Breast epithelium (tissue), 4 donors: Measurements from ENCODE around the gene ADD2. TPM values are rescaled to one million over a fixed set of nuclear protein-coding genes. Genes with fewer than 3 reads are reported as not detected.

Experiments used
- DNase-seq, 2 donors: peaks; one replicate each; pipeline ENCODE4 v3.0.0-alpha.2; 2019; ENCODE audit warnings: low spot score in 2 of 2
- H3K27ac ChIP-seq, 2 donors: fragments of 200-600 bp; sonication (generic) in 1 of 2; one replicate each; pipeline ENCODE4 v1.5.1; 2016 to 2019; ENCODE audit warnings: mild to moderate bottlenecking in 1 of 2
- H3K27me3 ChIP-seq, 2 donors: fragments of 200-600 bp; sonication (generic) in 1 of 2; one replicate each; pipeline versions ENCODE4 v1.5.1 to v1.6.0; 2017 to 2019; ENCODE audit warnings: control low read depth in 1 of 2, mild to moderate bottlenecking in 1 of 2
- H3K36me3 ChIP-seq: fragments of 200-600 bp; one replicate; pipeline ENCODE4 v1.5.1; 2019
- H3K4me1 ChIP-seq, 2 donors: fragments of 200-600 bp; sonication (generic); one replicate each; pipeline ENCODE4 v1.5.1; 2016 to 2019; ENCODE audit warnings: control low read depth in 1 of 2
- H3K4me3 ChIP-seq, 3 donors: fragments of 200-600 bp; sonication (generic); 1 replicate in 2 of 3; 2 replicates in 1 of 3; pipeline ENCODE4 v1.5.1; 2016 to 2019; ENCODE audit warnings: mild to moderate bottlenecking in 3 of 3, moderate library complexity in 2 of 3
- H3K9me3 ChIP-seq, 2 donors: fragments of 200-600 bp; sonication (generic) in 1 of 2; one replicate each; pipeline ENCODE4 v1.5.1; 2016 to 2019; ENCODE audit warnings: control low read depth in 1 of 2
- POLR2A ChIP-seq: fragments of 450-650 bp; IDR thresholded peaks from one replicate; pipeline ENCODE4 v1.6.1; 2016; ENCODE audit warnings: antibody characterized with exemption, mild to moderate bottlenecking, moderate library complexity
- POLR2AphosphoS5 ChIP-seq, 3 donors: sonication (generic); formaldehyde crosslinking; IDR thresholded peaks; one replicate each; pipeline ENCODE4 v1.6.1; 2017; ENCODE audit warnings: antibody characterized with exemption in 3 of 3
- intact Hi-C: fragments of 100-400 bp; cut with DNase I; formaldehyde crosslinking; loops from one replicate; pipeline ENCODE4 v1.15.1; 2023; ENCODE audit warnings: low total_unique reads
- total RNA-seq, 3 donors: library from RNA; depleted of rRNA; stranded (reverse); fragments of >200 nt; gene quantifications; one replicate each; pipeline ENCODE4 v1.1.0, GENCODE V29; 2016
- TF ChIP-seq, protein P1 (sequence below), 3 donors: fragments of 450-650 bp; IDR thresholded peaks; one replicate each; pipeline ENCODE4 v1.5.1; 2016 to 2017; ENCODE audit warnings: antibody characterized with exemption in 3 of 3, mild to moderate bottlenecking in 3 of 3, moderate library complexity in 3 of 3

ADD2 gene
- total RNA-seq, 3 donors from 2014 or later, result 1.3 to 2.3 (median 1.9) TPM

DNA sequence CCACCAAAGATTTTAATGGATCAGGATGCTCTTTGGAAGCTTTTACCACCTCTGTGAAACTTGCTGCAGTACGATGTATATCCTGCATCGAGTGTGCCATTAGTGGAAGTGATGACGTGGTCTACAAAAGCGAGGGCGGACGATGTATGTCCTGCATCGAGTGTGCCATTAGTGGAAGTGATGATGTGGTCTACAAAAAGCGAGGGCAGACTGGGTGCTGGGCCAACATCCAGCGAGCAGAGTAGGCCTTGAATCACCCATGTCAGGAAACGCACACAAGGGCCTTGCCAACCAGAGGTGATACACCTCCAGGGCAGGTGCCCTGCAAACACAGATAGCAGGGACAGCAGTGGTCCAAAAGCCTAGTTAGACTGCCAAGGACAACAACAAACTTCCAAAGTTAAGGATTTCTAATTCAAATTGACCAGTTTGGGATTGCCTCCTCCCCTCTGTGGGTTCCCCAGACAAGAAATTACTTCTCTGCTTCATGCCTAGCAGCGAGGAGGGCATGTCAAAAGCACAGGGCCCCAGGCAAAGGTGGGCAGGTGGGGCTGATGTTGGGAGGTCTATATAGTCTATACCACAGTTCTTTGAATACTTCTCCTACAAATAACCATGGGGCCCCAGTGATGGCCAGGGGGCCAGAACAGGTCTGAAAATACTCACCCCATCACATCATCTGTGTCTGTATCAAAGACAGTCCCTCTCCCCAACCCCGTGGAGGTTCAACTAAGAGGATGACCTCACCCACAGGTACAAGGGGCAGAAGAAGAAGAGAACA lies 70.2 kb downstream of the ADD2 start:
- intact Hi-C loops, result no loop called here
- DNase-seq, result no peak
- no peak overlapping the region for H3K27ac ChIP-seq

DNA sequence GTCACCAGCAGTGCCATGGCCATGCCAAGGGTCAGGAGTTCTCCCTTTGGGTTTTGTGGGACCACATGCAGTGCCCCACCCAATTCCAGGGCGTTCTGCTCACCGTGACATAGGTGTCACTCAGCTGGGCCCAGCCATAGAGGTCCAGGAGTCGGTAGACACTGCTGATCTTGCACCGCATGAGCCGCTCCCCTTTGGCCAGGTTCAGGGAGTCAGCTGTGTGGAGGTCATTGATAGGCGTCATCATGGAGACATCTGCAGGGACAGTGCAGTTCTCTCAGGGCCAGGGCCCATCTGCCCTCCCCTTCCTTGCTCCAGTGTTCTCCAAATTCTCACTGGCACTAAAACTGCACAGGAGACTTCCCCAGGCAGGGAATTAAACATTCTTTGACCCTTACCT lies 71.9 kb downstream of the ADD2 start:
- no peaks in the 10 kb centered on the region for H3K4me1 ChIP-seq
- no peaks in the 10 kb centered on the region for H3K9me3 ChIP-seq
- no peaks in the 10 kb centered on the region for H3K36me3 ChIP-seq
- H3K27me3 ChIP-seq, result no peaks in the 10 kb centered on the region
- TF ChIP-seq POLR2AphosphoS5 (IDR thresholded peaks at IDR 0.05) (no peak), POLR2A (no peak)
- TF ChIP-seq, protein P1, sequence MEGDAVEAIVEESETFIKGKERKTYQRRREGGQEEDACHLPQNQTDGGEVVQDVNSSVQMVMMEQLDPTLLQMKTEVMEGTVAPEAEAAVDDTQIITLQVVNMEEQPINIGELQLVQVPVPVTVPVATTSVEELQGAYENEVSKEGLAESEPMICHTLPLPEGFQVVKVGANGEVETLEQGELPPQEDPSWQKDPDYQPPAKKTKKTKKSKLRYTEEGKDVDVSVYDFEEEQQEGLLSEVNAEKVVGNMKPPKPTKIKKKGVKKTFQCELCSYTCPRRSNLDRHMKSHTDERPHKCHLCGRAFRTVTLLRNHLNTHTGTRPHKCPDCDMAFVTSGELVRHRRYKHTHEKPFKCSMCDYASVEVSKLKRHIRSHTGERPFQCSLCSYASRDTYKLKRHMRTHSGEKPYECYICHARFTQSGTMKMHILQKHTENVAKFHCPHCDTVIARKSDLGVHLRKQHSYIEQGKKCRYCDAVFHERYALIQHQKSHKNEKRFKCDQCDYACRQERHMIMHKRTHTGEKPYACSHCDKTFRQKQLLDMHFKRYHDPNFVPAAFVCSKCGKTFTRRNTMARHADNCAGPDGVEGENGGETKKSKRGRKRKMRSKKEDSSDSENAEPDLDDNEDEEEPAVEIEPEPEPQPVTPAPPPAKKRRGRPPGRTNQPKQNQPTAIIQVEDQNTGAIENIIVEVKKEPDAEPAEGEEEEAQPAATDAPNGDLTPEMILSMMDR (IDR thresholded peaks at IDR 0.05), result no peak
- intact Hi-C loops, result no loop called here
- no peak overlapping the region for H3K27ac ChIP-seq
- no peak for DNase-seq
- H3K4me3 ChIP-seq, result no peak overlapping the region

More for the DNA sequence above, 70.2 kb downstream of the ADD2 start:
- no peaks in the 10 kb centered on the region for H3K9me3 ChIP-seq
- no peak overlapping the region for H3K4me3 ChIP-seq
- H3K4me1 ChIP-seq, result no peaks in the 10 kb centered on the region
- TF ChIP-seq, protein P1 (IDR thresholded peaks at IDR 0.05), result no peak
- no peak for TF ChIP-seq POLR2A
- no peak for TF ChIP-seq POLR2AphosphoS5 (IDR thresholded peaks at IDR 0.05)
- H3K27me3 ChIP-seq, result no peaks in the 10 kb centered on the region
- H3K36me3 ChIP-seq, result no peaks in the 10 kb centered on the region

DNA sequence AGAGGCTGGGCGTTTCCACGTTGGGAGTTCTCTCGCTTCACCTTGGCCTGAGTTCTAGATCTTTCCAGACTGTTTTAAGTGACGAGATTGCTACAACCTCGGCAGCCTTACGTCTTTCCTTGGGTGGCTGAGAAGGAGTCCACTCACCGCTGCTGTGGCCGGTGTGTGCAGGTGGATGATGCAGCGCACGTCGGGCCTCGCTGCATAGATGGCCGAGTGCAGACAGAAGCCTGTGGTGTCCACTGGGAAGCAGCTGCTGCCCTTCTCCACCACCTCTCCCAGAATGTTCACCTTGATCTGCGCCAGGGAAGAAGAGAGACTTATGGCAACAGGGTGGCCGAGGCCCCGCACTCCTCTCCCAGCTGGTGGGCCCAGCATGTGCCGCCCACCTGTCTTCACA lies 75.7 kb downstream of the ADD2 start:
- no peaks in the 10 kb centered on the region for H3K36me3 ChIP-seq
- H3K27me3 ChIP-seq, result no peaks in the 10 kb centered on the region
- no peak overlapping the region for H3K27ac ChIP-seq
- H3K4me1 ChIP-seq, result no peaks in the 10 kb centered on the region
- no peak overlapping the region for H3K4me3 ChIP-seq
- DNase-seq, result no peak
- intact Hi-C loops, result no loop called here
- TF ChIP-seq, protein P1 (IDR thresholded peaks at IDR 0.05), result no peak
- TF ChIP-seq POLR2AphosphoS5 (IDR thresholded peaks at IDR 0.05), result no peak
- no peak for TF ChIP-seq POLR2A
- H3K9me3 ChIP-seq, result no peaks in the 10 kb centered on the region

DNA sequence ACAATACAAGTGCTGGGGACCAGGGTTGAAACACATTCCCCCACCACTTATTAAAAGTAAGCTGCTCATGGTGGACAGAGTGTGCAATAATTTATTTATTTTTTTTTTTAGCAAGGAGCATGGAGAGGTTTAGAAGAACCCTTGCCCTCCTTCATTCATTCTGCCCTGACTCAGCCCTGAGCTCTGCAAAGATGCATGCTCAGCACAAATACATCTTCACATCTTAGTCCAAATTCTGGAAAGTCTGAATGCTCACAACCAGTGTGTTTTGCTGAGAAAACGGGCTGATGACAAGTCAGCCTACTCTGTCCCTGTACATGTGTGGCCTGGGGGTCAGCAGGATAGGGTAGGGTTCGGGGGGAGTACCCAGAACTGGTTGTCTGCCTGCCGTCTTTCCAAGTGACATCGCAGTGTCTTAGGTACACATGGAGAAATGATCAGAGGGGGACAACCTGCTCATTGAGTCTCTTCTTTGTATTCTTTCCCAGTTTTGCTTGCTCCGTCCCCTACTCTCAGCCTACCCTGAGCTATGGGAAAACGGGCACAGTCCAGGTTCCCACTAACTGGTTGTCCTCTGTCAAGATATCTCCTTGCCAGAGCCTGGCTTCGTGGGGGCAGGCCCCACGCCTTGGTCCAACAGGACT lies 76.4 kb downstream of the ADD2 start:
- intact Hi-C loops, result no loop called here
- TF ChIP-seq POLR2A (no peak), POLR2AphosphoS5 (IDR thresholded peaks at IDR 0.05) (no peak)
- TF ChIP-seq, protein P1 (IDR thresholded peaks at IDR 0.05), result no peak
- Histone ChIP-seq H3K4me3 (no peak overlapping the region), H3K9me3 (no peaks in the 10 kb centered on the region), H3K4me1 (no peaks in the 10 kb centered on the region), H3K36me3 (no peaks in the 10 kb centered on the region), H3K27me3 (no peaks in the 10 kb centered on the region), H3K27ac (no peak overlapping the region)
- DNase-seq, result no peak

DNA sequence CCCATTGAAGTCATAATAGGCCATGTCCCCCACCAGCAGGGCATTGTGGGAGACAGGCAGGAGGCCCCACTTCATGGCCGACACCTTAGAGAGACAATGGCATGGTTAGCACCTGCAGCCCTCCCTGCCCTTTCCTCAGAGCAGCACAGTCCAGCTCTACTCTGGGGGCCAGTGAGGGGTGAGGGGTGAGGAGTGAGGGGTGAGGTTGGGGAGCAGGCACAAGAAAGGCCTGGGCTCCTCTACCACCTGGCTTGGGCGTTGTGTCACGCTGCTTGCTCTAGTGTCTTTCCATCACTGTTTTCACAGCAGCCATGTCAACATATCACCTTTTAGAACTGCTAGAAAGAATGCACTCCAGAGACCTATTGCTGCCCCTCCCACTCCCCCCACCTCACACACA lies 77.2 kb downstream of the ADD2 start:
- H3K27me3 ChIP-seq, result no peaks in the 10 kb centered on the region
- TF ChIP-seq POLR2A (no peak), POLR2AphosphoS5 (IDR thresholded peaks at IDR 0.05) (no peak)
- TF ChIP-seq, protein P1 (IDR thresholded peaks at IDR 0.05), result no peak
- H3K36me3 ChIP-seq, result no peaks in the 10 kb centered on the region
- no peaks in the 10 kb centered on the region for H3K4me1 ChIP-seq
- DNase-seq, result no peak
- H3K9me3 ChIP-seq, result no peaks in the 10 kb centered on the region
- H3K4me3 ChIP-seq, result no peak overlapping the region
- H3K27ac ChIP-seq, result no peak overlapping the region
- intact Hi-C loops, result no loop called here
